SK-N-SH (cell line): ENCODE results near the gene CPB2. TPM values are rescaled to one million over a fixed set of nuclear protein-coding genes. Genes with fewer than 3 reads are reported as not detected.

Experiments
- CTCF ChIA-PET: fragments of 300-600, 350-600 bp; formaldehyde crosslinking; extraction: SDS; loops from one replicate; lab custom pipeline; 2021; lab: Yijun Ruan, JAX
- POLR2A ChIA-PET: fragments of 350-600 bp; sonication (Branson Sonifier 250); formaldehyde crosslinking; extraction: SDS; loops from one replicate; lab custom pipeline; 2020; ENCODE audit warnings: antibody characterized with exemption, inconsistent platforms; lab: Yijun Ruan, JAX
- DNase-seq: peaks from one replicate; pipeline ENCODE4 v3.0.0; 2012
- H2AFZ ChIP-seq: fragments of 200-600 bp; sonication (generic); 2 replicates; pipeline ENCODE4 v1.8.1; 2016; ENCODE audit warnings: antibody characterized with exemption, mild to moderate bottlenecking, low read depth
- H3F3A ChIP-seq: fragments of 200-600 bp; sonication (generic); replicated peaks from 2 replicates; pipeline ENCODE3; 2016; ENCODE audit warnings: antibody characterized with exemption, mild to moderate bottlenecking; ENCODE audit not compliant: insufficient read depth
- H3K27ac ChIP-seq, 2 experiments: fragments of 200-500 bp in 1 of 2; fragments of 200-600 bp in 1 of 2; sonication (Bioruptor generic) in 1 of 2; sonication (generic), shearing (Covaris generic) in 1 of 2; 2 replicates each; pipeline versions ENCODE4 v1.5.1 to v1.6.1; 2014 to 2016; ENCODE audit warnings: low read depth in 2 of 2, inconsistent platforms in 1 of 2, low read length in 1 of 2, mild to moderate bottlenecking in 1 of 2, mixed read lengths in 1 of 2
- H3K27me3 ChIP-seq: fragments of 200-600 bp; sonication (generic), shearing (Covaris generic); 2 replicates; pipeline ENCODE4 v1.6.1; 2016; ENCODE audit warnings: mixed run types; ENCODE audit not compliant: insufficient read depth
- H3K36me3 ChIP-seq, 2 experiments: fragments of 200-500 bp in 1 of 2; fragments of 200-600 bp in 1 of 2; sonication (Bioruptor generic) in 1 of 2; sonication (generic) in 1 of 2; replicated peaks in 1 of 2; 2 replicates each; pipeline versions ENCODE3 to v1.5.1; 2014 to 2016; ENCODE audit warnings: low read length in 1 of 2, mild to moderate bottlenecking in 1 of 2; ENCODE audit not compliant: insufficient read depth in 2 of 2, control insufficient read depth in 1 of 2
- H3K4me1 ChIP-seq, 2 experiments: fragments of 200-500 bp in 1 of 2; fragments of 200-600 bp in 1 of 2; sonication (Bioruptor generic) in 1 of 2; sonication (generic), shearing (Covaris generic) in 1 of 2; 2 replicates each; pipeline versions ENCODE4 v1.5.1 to v1.6.1; 2014 to 2016; ENCODE audit warnings: low read depth in 1 of 2, low read length in 1 of 2, mixed run types in 1 of 2; ENCODE audit not compliant: insufficient read depth in 2 of 2, control insufficient read depth in 1 of 2
- H3K4me2 ChIP-seq: fragments of 200-600 bp; sonication (generic), shearing (Covaris generic); 2 replicates; pipeline ENCODE4 v1.6.1; 2017; ENCODE audit warnings: mixed run types
- H3K4me3 ChIP-seq, 2 experiments: fragments of 200-500 bp in 1 of 2; fragments of 200-600 bp in 1 of 2; sonication (Bioruptor generic) in 1 of 2; sonication (generic), shearing (Covaris generic) in 1 of 2; 2 replicates each; pipeline versions ENCODE4 v1.5.1 to v1.8.1; 2014 to 2016; ENCODE audit warnings: low read depth in 2 of 2, inconsistent platforms in 1 of 2, low read length in 1 of 2, mild to moderate bottlenecking in 1 of 2, mixed read lengths in 1 of 2, moderate library complexity in 1 of 2
- H3K79me2 ChIP-seq: fragments of 200-600 bp; sonication (generic); 2 replicates; pipeline ENCODE4 v1.8.1; 2017; ENCODE audit warnings: mild to moderate bottlenecking; ENCODE audit not compliant: insufficient read depth
- H3K9ac ChIP-seq: fragments of 200-600 bp; sonication (generic); 2 replicates; pipeline ENCODE4 v1.6.1; 2017; ENCODE audit warnings: mixed run types
- H3K9me2 ChIP-seq: fragments of 200-600 bp; sonication (generic); 2 replicates; pipeline ENCODE4 v1.6.1; 2017; ENCODE audit warnings: mixed run types
- H3K9me3 ChIP-seq: fragments of 200-600 bp; sonication (generic); 2 replicates; pipeline ENCODE4 v1.6.1; 2017; ENCODE audit warnings: mixed run types, mild to moderate bottlenecking, moderate library complexity
- H4K20me1 ChIP-seq: fragments of 200-600 bp; sonication (generic); 2 replicates; pipeline ENCODE4 v1.6.1; 2017; ENCODE audit warnings: mild to moderate bottlenecking, mixed run types; ENCODE audit not compliant: insufficient read depth
- CHD2 ChIP-seq: fragments of 150-350 bp; IDR thresholded peaks from 2 replicates; pipeline ENCODE4 v1.6.1; 2018; ENCODE audit warnings: low read length; ENCODE audit not compliant: partially characterized antibody
- CTCF ChIP-seq: fragments of 200-600 bp; sonication (generic); IDR thresholded peaks from 2 replicates; pipeline ENCODE4 v1.6.1; 2017; ENCODE audit warnings: antibody characterized with exemption, mild to moderate bottlenecking, moderate library complexity
- EP300 ChIP-seq, 2 experiments: IDR thresholded peaks; 2 replicates each; pipeline versions ENCODE4 v1.4.0 to v1.6.1; 2012; ENCODE audit warnings: borderline replicate concordance in 1 of 2, low read depth in 1 of 2, low read length in 1 of 2
- NFIC ChIP-seq: IDR thresholded peaks from 2 replicates; pipeline ENCODE4 v1.4.0; 2012; ENCODE audit warnings: borderline replicate concordance
- RAD21 ChIP-seq: IDR thresholded peaks from 2 replicates; pipeline ENCODE4 v1.6.1; 2012; ENCODE audit warnings: mild to moderate bottlenecking, low read length
- SMC3 ChIP-seq: IDR thresholded peaks from 2 replicates; pipeline ENCODE4 v1.6.1; 2012; ENCODE audit warnings: low read depth, low read length, improper control_type of control experiment
- TAF1 ChIP-seq: IDR thresholded peaks from 2 replicates; pipeline ENCODE4 v1.6.1; 2012; ENCODE audit warnings: low read depth, mild to moderate bottlenecking, low read length, moderate library complexity, borderline replicate concordance
- WGBS: methylation state at CpG from one replicate; pipeline ENCODE4 v1.1.6; 2017; ENCODE audit warnings: low lambda C conversion rate; 5-methylcytosine and 5-hydroxymethylcytosine counted together
- polyA plus RNA-seq, 3 experiments: library from polyadenylated mRNA; depleted of rRNA; stranded (reverse); fragments of >200 nt; gene quantifications; 2 replicates each; pipeline ENCODE4 v1.2.3, GENCODE V29; 2012

CPB2 gene
- polyA plus RNA-seq, 1 of the 3 experiments (the other 2 are of a cell fraction) = not detected

GRCh38 chr13:46127358-46128023 lies 22.7 kb upstream of the CPB2 start:
- Histone ChIP-seq H4K20me1 (no peaks in the 10 kb centered on the region), H3K27me3 (peaks cover 15% of the 10 kb centered on the region), H2AFZ (no peak overlapping the region), H3K9me2 (no peaks in the 10 kb centered on the region), H3K4me3 (no peak overlapping the region)
- TF ChIP-seq NFIC = no peak
- no peak for TF ChIP-seq TAF1
- no peak for TF ChIP-seq CHD2
- TF ChIP-seq, all 33 proteins: peak for 0
- no peak for DNase-seq
- peaks cover 0 to 11% of the 10 kb centered on the region in 2 experiments; a peak in 1 of 4 replicates for H3K4me1 ChIP-seq
- no peak overlapping the region for H3K27ac ChIP-seq
- H3K4me2 ChIP-seq = no peak overlapping the region
- no peaks in the 10 kb centered on the region for H3F3A ChIP-seq
- POLR2A ChIA-PET = no interaction called here
- H3K9ac ChIP-seq = no peak overlapping the region
- H3K36me3 ChIP-seq = no peaks in the 10 kb centered on the region
- WGBS = 56% methylated on average over 7 of the region's 7 CpGs
- CTCF ChIA-PET = interaction anchor here (0.8 to 4.3 kb wide), 24 partner anchors 10 to 609 kb away, joined by 3 to 57 read pairs (median 6); partner anchors contain the start of gene ZC3H13
- no peaks in the 10 kb centered on the region for H3K79me2 ChIP-seq
- no peaks in the 10 kb centered on the region for H3K9me3 ChIP-seq

GRCh38 chr13:46126552-46127357 lies 21.9 kb upstream of the CPB2 start:
- Histone ChIP-seq H3K27ac (no peak overlapping the region), H3K4me2 (no peak overlapping the region), H3K9ac (no peak overlapping the region), H3K27me3 (peaks cover 15% of the 10 kb centered on the region), H3K4me1 (peaks cover 0 to 13% of the 10 kb centered on the region in 2 experiments; a peak in 1 of 4 replicates), H3K4me3 (no peak overlapping the region; a peak in 1 of 4 replicates), H3F3A (no peaks in the 10 kb centered on the region), H4K20me1 (no peaks in the 10 kb centered on the region), H3K36me3 (no peaks in the 10 kb centered on the region), H3K79me2 (no peaks in the 10 kb centered on the region), H2AFZ (no peak overlapping the region), H3K9me2 (no peaks in the 10 kb centered on the region), H3K9me3 (no peaks in the 10 kb centered on the region)
- 54% methylated on average over 6 of the region's 6 CpGs for WGBS
- ChIA-PET POLR2A (no interaction called here), CTCF (interaction anchor here (0.6 to 4.3 kb wide), 50 partner anchors 9 to 612 kb away, joined by 3 to 57 read pairs (median 4); partner anchors contain the start of gene ZC3H13)
- DNase-seq = peak; percentile 68
- TF ChIP-seq EP300 (IDR thresholded peaks at IDR 0.05; ENCODE audit: borderline replicate concordance in 1 of 2, low read depth in 1 of 2, low read length in 1 of 2) (no peak), CTCF (peak; percentile 84), RAD21 (peak; percentile 94), SMC3 (peak; percentile 87)
